RWPE2 (cell line): ENCODE measurements around the gene ASAP3.
A peak's percentile ranks its signal among the peaks of the same experiment; 100 is the strongest.

Experiments used
- ATAC-seq: fragments of 200-7000 bp; cut with Tn5 transposase; 3 replicates; pipeline ENCODE4 v1.9.1; 2021; ENCODE audit warnings: low read depth
- DNase-seq: peaks from one replicate; pipeline ENCODE4 v3.0.0-alpha.2; 2020; ENCODE audit warnings: low spot score
- H3K27ac ChIP-seq: fragments of 450-650 bp; 2 replicates; pipeline ENCODE4 v1.5.1; 2017; ENCODE audit warnings: mild to moderate bottlenecking; ENCODE audit not compliant: poor library complexity, severe bottlenecking
- H3K27me3 ChIP-seq: fragments of 250-450 bp; sonication (Bioruptor Pico); 2 replicates; pipeline ENCODE4 v1.5.1; 2021; ENCODE audit warnings: mild to moderate bottlenecking, moderate library complexity; ENCODE audit not compliant: insufficient read depth, poor library complexity, severe bottlenecking
- H3K36me3 ChIP-seq: fragments of 250-450 bp; sonication (Bioruptor Pico); 2 replicates; pipeline ENCODE4 v1.5.1; 2020; ENCODE audit warnings: low read depth, mild to moderate bottlenecking, moderate library complexity
- H3K4me1 ChIP-seq: fragments of 250-450 bp; sonication (Bioruptor Pico); 2 replicates; pipeline ENCODE4 v1.5.1; 2021; ENCODE audit warnings: mild to moderate bottlenecking, moderate library complexity; ENCODE audit not compliant: insufficient read depth, poor library complexity, severe bottlenecking
- H3K4me3 ChIP-seq: fragments of 250-450 bp; sonication (Bioruptor Pico); 2 replicates; pipeline ENCODE4 v1.5.1; 2021; ENCODE audit warnings: mild to moderate bottlenecking, moderate library complexity; ENCODE audit not compliant: severe bottlenecking
- H3K9me3 ChIP-seq: fragments of 250-450 bp; sonication (Bioruptor Pico); 2 replicates; pipeline ENCODE4 v1.5.1; 2021; ENCODE audit warnings: mild to moderate bottlenecking, moderate library complexity; ENCODE audit not compliant: severe bottlenecking
- CTCF ChIP-seq: fragments of 450-650 bp; IDR thresholded peaks from one replicate; pipeline ENCODE4 v1.5.1; 2017; ENCODE audit warnings: mild to moderate bottlenecking, moderate library complexity; ENCODE audit not compliant: poor library complexity, severe bottlenecking

Gene ASAP3

GRCh38 chr1:23459338-23459757, 24.6 kb downstream of the ASAP3 start:
- ATAC-seq (no peak), DNase-seq (no peak)
- no peak overlapping the region for H3K27ac ChIP-seq
- no peak overlapping the region for H3K4me3 ChIP-seq
- H3K9me3 ChIP-seq = no peaks in the 10 kb centered on the region
- H3K36me3 ChIP-seq = peaks cover 8% of the 10 kb centered on the region
- H3K4me1 ChIP-seq = peaks cover 15% of the 10 kb centered on the region
- H3K27me3 ChIP-seq = no peaks in the 10 kb centered on the region
- TF ChIP-seq CTCF = no peak

GRCh38 chr1:23456226-23456625, 27.8 kb downstream of the ASAP3 start:
- Histone ChIP-seq H3K4me1 (peaks cover 27% of the 10 kb centered on the region), H3K9me3 (no peaks in the 10 kb centered on the region), H3K27me3 (no peaks in the 10 kb centered on the region), H3K36me3 (peaks cover 11% of the 10 kb centered on the region), H3K4me3 (no peak overlapping the region), H3K27ac (peak overlapping the region; percentile 2)
- DNase-seq (no peak), ATAC-seq (no peak)
- TF ChIP-seq CTCF = no peak

GRCh38 chr1:23453455-23454000, 30.5 kb downstream of the ASAP3 start:
- no peaks in the 10 kb centered on the region for H3K9me3 ChIP-seq
- H3K36me3 ChIP-seq = peaks cover 15% of the 10 kb centered on the region
- no peak overlapping the region for H3K4me3 ChIP-seq
- H3K27ac ChIP-seq = no peak overlapping the region
- ATAC-seq = no peak
- H3K27me3 ChIP-seq = no peaks in the 10 kb centered on the region
- no peak for TF ChIP-seq CTCF
- DNase-seq = no peak
- peaks cover 19% of the 10 kb centered on the region for H3K4me1 ChIP-seq

- H3K9me3 ChIP-seq = no peaks in the 10 kb centered on the region
- TF ChIP-seq CTCF = no peak
- H3K27ac ChIP-seq = peak overlapping the region; percentile 11
- peak; percentile 89 for ATAC-seq
- H3K36me3 ChIP-seq = peaks cover 15% of the 10 kb centered on the region
- DNase-seq = peak; percentile 86
- H3K4me3 ChIP-seq = no peak overlapping the region
- peaks cover 19% of the 10 kb centered on the region for H3K4me1 ChIP-seq
- no peaks in the 10 kb centered on the region for H3K27me3 ChIP-seq
Observed at GRCh38 chr1:23452011-23452411, 32.0 kb downstream of the ASAP3 start.

- no peaks in the 10 kb centered on the region for H3K27me3 ChIP-seq
- peaks cover 15% of the 10 kb centered on the region for H3K36me3 ChIP-seq
Observed at GRCh38 chr1:23451441-23451840, 32.5 kb downstream of the ASAP3 start.

More at GRCh38 chr1:23451441-23451840, 32.5 kb downstream of the ASAP3 start:
- ATAC-seq (no peak; the same call in 2 of the 3 replicates), DNase-seq (no peak)
- Histone ChIP-seq H3K4me3 (no peak overlapping the region), H3K4me1 (peaks cover 16% of the 10 kb centered on the region), H3K9me3 (no peaks in the 10 kb centered on the region), H3K27ac (peak overlapping the region; percentile 11)
- no peak for TF ChIP-seq CTCF
